Activated effector memory CD4-positive, alpha-beta T cell treated with Interleukin-2 at 50 U/mL for 16 hours (primary cell): ENCODE measurements around the gene REG3A.

ENCODE experiments used
- DNase-seq: peaks from one replicate; pipeline ENCODE4 v3.0.0-alpha.2; 2020

REG3A gene

GRCh38 chr2:79116997-79117928 lies 42.3 kb downstream of the REG3A start:
- DNase-seq = no peak

GRCh38 chr2:79114797-79115494 lies 44.6 kb downstream of the REG3A start:
- no peak for DNase-seq

GRCh38 chr2:79112269-79112668 lies 47.3 kb downstream of the REG3A start:
- DNase-seq = no peak
